HEK293 (cell line): ENCODE data around the gene QSOX1.

Source experiments
- CTCF ChIA-PET: fragments of 350-600 bp; formaldehyde crosslinking; extraction: SDS; loops from one replicate; lab custom pipeline; 2021; ENCODE audit warnings: antibody characterized with exemption; lab: Yijun Ruan, JAX
- POLR2A ChIA-PET: fragments of 300-600 bp; formaldehyde crosslinking; extraction: SDS; loops from one replicate; lab custom pipeline; 2020; ENCODE audit warnings: antibody characterized with exemption, inconsistent platforms; lab: Yijun Ruan, JAX
- H3K27ac ChIP-seq: fragments of 200-500 bp; sonication (Bioruptor generic); 2 replicates; pipeline ENCODE4 v1.5.1; 2014; ENCODE audit warnings: low read depth, low read length, control low read depth, inconsistent platforms; ENCODE audit errors: extremely low read depth
- H3K36me3 ChIP-seq, 2 experiments: fragments of 200-500 bp in 1 of 2; sonication (Bioruptor generic) in 1 of 2; 1 replicate in 1 of 2; 2 replicates in 1 of 2; pipeline ENCODE4 v1.5.1; 2014 to 2017; ENCODE audit warnings: inconsistent platforms in 2 of 2, low read length in 2 of 2; ENCODE audit not compliant: control insufficient read depth in 2 of 2, insufficient read depth in 1 of 2
- H3K4me1 ChIP-seq: fragments of 200-500 bp; sonication (Bioruptor generic); 2 replicates; pipeline ENCODE4 v1.5.1; 2014; ENCODE audit warnings: mild to moderate bottlenecking, low read length, inconsistent platforms; ENCODE audit not compliant: control insufficient read depth, insufficient read depth
- H3K4me3 ChIP-seq: 2 replicates; pipeline ENCODE4 v1.5.1; 2011; ENCODE audit warnings: low read depth, mild to moderate bottlenecking, control low read depth, low read length, moderate library complexity
- H3K9me3 ChIP-seq: fragments of 200-500 bp; sonication (Bioruptor generic); 2 replicates; pipeline ENCODE4 v1.5.1; 2014; ENCODE audit warnings: low read depth, low read length, inconsistent platforms; ENCODE audit not compliant: control insufficient read depth, insufficient read depth
- OSR2 ChIP-seq: fragments of 450-650 bp; formaldehyde crosslinking; IDR thresholded peaks from 2 replicates; pipeline ENCODE4 v1.5.1; 2016; ENCODE audit warnings: missing biosample characterization, missing genetic modification characterization
- PRDM4 ChIP-seq: fragments of 450-650 bp; formaldehyde crosslinking; IDR thresholded peaks from 2 replicates; pipeline ENCODE4 v1.5.1; 2017; ENCODE audit warnings: missing biosample characterization, missing genetic modification characterization
- PRDM6 ChIP-seq: fragments of 450-650 bp; formaldehyde crosslinking; IDR thresholded peaks from 2 replicates; pipeline ENCODE4 v1.5.1; 2017; ENCODE audit warnings: missing biosample characterization, missing genetic modification characterization
- SP7 ChIP-seq: fragments of 450-650 bp; formaldehyde crosslinking; IDR thresholded peaks from 2 replicates; pipeline ENCODE4 v1.5.1; 2016; ENCODE audit warnings: missing biosample characterization, missing genetic modification characterization
- TSHZ1 ChIP-seq: fragments of 450-650 bp; formaldehyde crosslinking; IDR thresholded peaks from 2 replicates; pipeline ENCODE4 v1.5.1; 2016; ENCODE audit warnings: missing biosample characterization, missing genetic modification characterization, borderline replicate concordance
- WT1 ChIP-seq: fragments of 450-650 bp; formaldehyde crosslinking; IDR thresholded peaks from 2 replicates; pipeline ENCODE4 v1.5.1; 2016; ENCODE audit warnings: missing biosample characterization, missing genetic modification characterization
- ZBTB10 ChIP-seq: fragments of 450-650 bp; formaldehyde crosslinking; IDR thresholded peaks from 2 replicates; pipeline ENCODE4 v1.5.1; 2016; ENCODE audit warnings: missing biosample characterization, missing genetic modification characterization
- ZBTB7A ChIP-seq: fragments of 450-650 bp; formaldehyde crosslinking; IDR thresholded peaks from 2 replicates; pipeline ENCODE4 v1.5.1; 2016; ENCODE audit warnings: low read depth, missing biosample characterization, missing genetic modification characterization
- ZNF18 ChIP-seq: fragments of 450-650 bp; formaldehyde crosslinking; IDR thresholded peaks from 2 replicates; pipeline ENCODE4 v1.5.1; 2016; ENCODE audit warnings: missing biosample characterization, missing genetic modification characterization
- ZNF202 ChIP-seq: fragments of 450-650 bp; formaldehyde crosslinking; IDR thresholded peaks from 2 replicates; pipeline ENCODE4 v1.5.1; 2016; ENCODE audit warnings: missing biosample characterization, missing genetic modification characterization, borderline replicate concordance
- ZNF214 ChIP-seq: fragments of 450-650 bp; formaldehyde crosslinking; IDR thresholded peaks from 2 replicates; pipeline ENCODE4 v1.5.1; 2017; ENCODE audit warnings: missing biosample characterization, mild to moderate bottlenecking, missing genetic modification characterization, borderline replicate concordance
- ZNF596 ChIP-seq: fragments of 450-650 bp; IDR thresholded peaks from 2 replicates; pipeline ENCODE4 v1.5.0; 2018; ENCODE audit warnings: missing biosample characterization, mild to moderate bottlenecking, missing genetic modification characterization, moderate library complexity
- ZNF600 ChIP-seq: fragments of 450-650 bp; formaldehyde crosslinking; IDR thresholded peaks from 2 replicates; pipeline ENCODE4 v1.5.1; 2016; ENCODE audit warnings: missing biosample characterization, missing genetic modification characterization
- ZNF660 ChIP-seq: fragments of 450-650 bp; IDR thresholded peaks from 2 replicates; pipeline ENCODE4 v1.5.1; 2018; ENCODE audit warnings: missing biosample characterization, mild to moderate bottlenecking, missing genetic modification characterization
- ZSCAN30 ChIP-seq: fragments of 450-650 bp; IDR thresholded peaks from 2 replicates; pipeline ENCODE4 v1.5.1; 2018; ENCODE audit warnings: missing biosample characterization, mild to moderate bottlenecking, missing genetic modification characterization, moderate library complexity

Gene QSOX1

GRCh38 chr1:180235502-180236239 lies 81.0 kb downstream of the QSOX1 start (continued):
- TF ChIP-seq TSHZ1 (tag by site-specific recombination), result no peak
- TF ChIP-seq ZNF660 (tag by site-specific recombination), result no peak
- TF ChIP-seq ZNF596 (tag by site-specific recombination), result no peak
- no peak for TF ChIP-seq ZBTB7A (tag by site-specific recombination)
- TF ChIP-seq PRDM4 (tag by site-specific recombination), result no peak
- TF ChIP-seq, all 188 proteins: peak for 0

GRCh38 chr1:180236698-180237509 lies 82.2 kb downstream of the QSOX1 start:
- no peaks in the 10 kb centered on the region for H3K9me3 ChIP-seq
- CTCF ChIA-PET, result interaction anchor here (0.8 kb wide), 1 partner anchor 16 kb away, joined by 3 read pairs; no protein-coding TSS in a partner anchor
- POLR2A ChIA-PET, result interaction anchor here (0.6 kb wide), 1 partner anchor 34 kb away, joined by 3 read pairs; no protein-coding TSS in a partner anchor

GRCh38 chr1:180237869-180238476 lies 83.3 kb downstream of the QSOX1 start:
- Histone ChIP-seq H3K4me1 (no peaks in the 10 kb centered on the region), H3K27ac (no peak overlapping the region), H3K36me3 (no peaks in the 10 kb centered on the region), H3K9me3 (no peaks in the 10 kb centered on the region), H3K4me3 (no peak overlapping the region)
- POLR2A ChIA-PET, result no interaction called here
- TF ChIP-seq ZNF18 (tag by site-specific recombination), result no peak
- TF ChIP-seq ZBTB10 (tag by site-specific recombination), result no peak
- no peak for TF ChIP-seq ZNF202 (tag by site-specific recombination)
- TF ChIP-seq PRDM6 (tag by site-specific recombination), result peak; percentile 81
- peak; percentile 48 for TF ChIP-seq OSR2 (tag by site-specific recombination)
- TF ChIP-seq WT1, result peak; percentile 28; the same call in 1 of the 2 replicates
- peak; percentile 86 for TF ChIP-seq SP7 (tag by site-specific recombination)
- no peak for TF ChIP-seq ZSCAN30 (tag by site-specific recombination)
- CTCF ChIA-PET, result interaction anchor here (0.6 to 0.9 kb wide), 2 partner anchors 50 to 59 kb away, joined by 3 to 5 read pairs; no protein-coding TSS in a partner anchor

More at GRCh38 chr1:180236698-180237509, 82.2 kb downstream of the QSOX1 start:
- Histone ChIP-seq H3K4me3 (no peak overlapping the region), H3K36me3 (no peaks in the 10 kb centered on the region), H3K27ac (no peak overlapping the region), H3K4me1 (no peaks in the 10 kb centered on the region)
- TF ChIP-seq ZNF600 (tag by site-specific recombination) (peak; percentile 36; the same call in 1 of the 2 replicates), ZNF214 (tag by site-specific recombination) (no peak)
